ENCODE results near the gene PRTFDC1.

Gene PRTFDC1

GRCh38 chr10:24834869-24835268, 117.5 kb downstream of the PRTFDC1 start:
- no peak for DNase-seq

GRCh38 chr10:24826009-24826408, 126.4 kb downstream of the PRTFDC1 start:
- DNase-seq: no peak

- DNase-seq: no peak
These were observed 126.9 kb downstream of the PRTFDC1 start for GRCh38 chr10:24825551-24825950.

DNA sequence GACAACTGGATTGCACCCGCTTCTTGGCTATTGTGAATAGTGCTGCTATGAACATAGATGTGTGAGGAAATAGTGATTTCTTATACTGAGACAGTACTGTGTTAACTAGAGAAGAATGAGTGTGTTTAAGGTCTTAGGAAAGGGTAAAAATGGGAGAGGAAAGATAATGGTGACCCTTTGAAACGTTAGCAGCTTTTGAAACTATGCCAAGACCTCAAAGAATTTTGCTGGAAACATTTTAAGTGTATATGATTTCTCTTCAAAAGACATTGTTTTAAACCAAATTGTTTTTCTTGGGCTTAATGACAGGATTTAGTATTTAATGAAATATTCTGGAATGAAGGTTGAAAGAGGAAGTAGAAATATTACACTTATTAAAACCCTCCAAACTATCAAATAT, 127.9 kb downstream of the PRTFDC1 start:
- DNase-seq: no peak

GRCh38 chr10:24824124-24824523, 128.3 kb downstream of the PRTFDC1 start:
- no peak for DNase-seq

GRCh38 chr10:24822590-24822989, 129.8 kb downstream of the PRTFDC1 start:
- no peak for DNase-seq

DNA sequence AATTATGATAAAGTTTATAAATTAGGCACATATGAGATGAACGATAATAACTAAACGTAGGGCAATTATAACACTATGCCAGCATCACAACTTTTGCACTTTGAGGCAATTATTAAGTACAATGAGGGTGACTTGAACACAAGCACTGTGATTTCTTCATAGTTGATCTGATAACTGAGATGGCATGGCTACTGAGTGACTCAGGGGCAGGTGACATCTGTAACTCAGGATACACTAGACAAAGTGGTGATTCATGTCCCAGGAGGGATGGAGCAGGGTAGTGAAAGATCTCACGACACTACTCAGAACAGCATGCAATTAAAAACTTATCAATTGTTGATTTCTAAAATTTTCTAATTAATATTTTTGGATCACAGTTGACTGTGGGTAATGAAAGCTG, 130.4 kb downstream of the PRTFDC1 start:
- DNase-seq: no peak

- DNase-seq: no peak
These were observed 135.5 kb downstream of the PRTFDC1 start for GRCh38 chr10:24816868-24817396.

- no peak for DNase-seq
These were observed 137.7 kb downstream of the PRTFDC1 start for GRCh38 chr10:24814568-24815313.

DNA sequence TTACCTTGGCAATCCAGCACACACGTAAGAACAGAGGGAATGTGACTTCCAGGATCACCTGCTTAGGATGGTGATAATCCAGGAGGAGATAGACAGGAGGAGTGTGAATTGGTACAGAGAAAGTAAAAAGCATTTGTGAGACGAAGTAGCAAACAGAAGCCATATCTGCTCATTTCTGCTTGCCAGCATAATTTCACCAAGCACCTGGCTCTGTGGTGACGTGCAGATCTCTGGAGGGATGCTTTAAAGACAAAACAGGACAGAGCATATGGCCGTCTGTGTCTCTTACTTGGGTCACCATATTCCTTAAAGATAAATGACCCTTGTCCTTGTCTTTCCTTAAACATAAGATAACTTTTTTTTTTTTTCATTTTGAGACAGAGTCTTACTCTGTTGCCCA, 138.6 kb downstream of the PRTFDC1 start:
- DNase-seq: no peak

- no peak for DNase-seq
These were observed 146.1 kb downstream of the PRTFDC1 start for GRCh38 chr10:24806262-24806661.

- no peak for DNase-seq
These were observed 147.4 kb downstream of the PRTFDC1 start for GRCh38 chr10:24804956-24805355.

DNA sequence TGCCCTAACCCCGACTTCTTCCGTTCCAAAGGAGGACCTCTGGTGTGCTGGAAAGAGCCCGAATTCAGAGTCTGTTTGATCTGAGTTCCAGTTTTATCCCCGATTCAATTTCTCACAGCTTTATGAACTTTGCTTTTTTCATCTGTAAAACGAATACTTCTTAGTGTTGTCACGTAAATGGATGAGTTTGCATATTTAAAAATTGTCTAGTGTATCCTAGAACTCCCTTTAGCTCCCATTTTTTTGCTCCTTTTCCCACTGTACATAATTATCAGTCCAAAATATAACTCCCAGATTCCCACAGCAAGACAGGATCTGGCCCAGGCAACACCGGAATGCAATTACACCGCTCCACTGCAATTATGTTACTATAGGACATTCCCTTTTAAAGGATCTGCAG, 148.0 kb downstream of the PRTFDC1 start:
- DNase-seq: no peak

DNA sequence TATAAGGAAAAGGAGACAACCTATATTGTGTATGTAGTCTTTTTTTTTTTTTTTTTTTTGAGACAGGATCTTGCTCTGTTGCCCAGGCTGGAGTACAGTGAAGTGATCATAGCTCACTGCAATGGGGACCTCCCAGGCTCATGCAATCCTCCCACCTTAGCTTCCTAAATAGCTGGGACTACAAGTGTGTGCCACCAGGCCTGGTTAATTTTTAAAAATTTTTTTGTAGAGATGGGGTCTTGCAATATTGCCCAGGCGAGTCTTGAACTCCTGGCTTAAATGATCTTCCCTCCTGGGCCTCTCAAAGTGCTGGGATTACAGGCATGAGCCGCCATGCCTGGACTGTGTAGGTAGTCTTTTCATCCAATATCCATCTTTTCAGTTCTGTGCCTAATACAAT, 150.0 kb downstream of the PRTFDC1 start:
- no peak for DNase-seq

DNA sequence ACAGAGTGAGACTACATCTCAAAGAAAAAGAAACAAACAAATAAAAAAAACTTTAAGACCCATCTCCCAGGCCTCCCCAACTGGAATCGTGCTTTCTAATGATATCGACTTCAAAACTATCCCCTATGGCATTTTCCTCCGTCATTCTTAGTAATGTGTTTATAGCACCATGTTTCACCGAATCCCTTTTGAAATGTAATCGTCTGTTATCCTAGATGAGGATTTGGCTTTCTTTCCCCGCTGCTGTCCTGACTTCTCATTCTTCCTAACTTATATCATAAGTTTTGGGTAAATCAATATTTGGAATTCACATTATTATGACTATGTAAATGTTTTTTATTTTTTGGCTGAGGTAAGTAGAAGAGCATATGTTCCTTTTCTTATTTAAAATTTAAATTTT, 151.5 kb downstream of the PRTFDC1 start:
- no peak for DNase-seq

Data from central memory CD4-positive, alpha-beta T cell (primary cell).